RPMI8226 (cell line): ENCODE data around the gene PROSER2.
"Not testable (repeated sequence)": the region's sequence is repeated elsewhere in the genome, so short reads cannot be mapped to it uniquely, and the experiment has no call there.

Experiments used
- DNase-seq: peaks from one replicate; pipeline ENCODE4 v3.0.0-alpha.2; 2015

Gene PROSER2

GRCh38 chr10:11886851-11887250 lies 63.7 kb downstream of the PROSER2 start:
- no peak for DNase-seq

GRCh38 chr10:11887381-11888227 lies 64.4 kb downstream of the PROSER2 start:
- DNase-seq: no peak

- DNase-seq: not testable (repeated sequence)
These were observed 66.1 kb downstream of the PROSER2 start for GRCh38 chr10:11889263-11889662.

GRCh38 chr10:11891776-11892486 lies 68.8 kb downstream of the PROSER2 start:
- DNase-seq: no peak

GRCh38 chr10:11893749-11894278 lies 70.7 kb downstream of the PROSER2 start:
- DNase-seq: no peak

GRCh38 chr10:11894381-11895107 lies 71.4 kb downstream of the PROSER2 start:
- DNase-seq: no peak

GRCh38 chr10:11895108-11895466 lies 71.9 kb downstream of the PROSER2 start:
- no peak for DNase-seq

- no peak for DNase-seq
These were observed 72.4 kb downstream of the PROSER2 start for GRCh38 chr10:11895598-11895997.

- no peak for DNase-seq
These were observed 73.5 kb downstream of the PROSER2 start for GRCh38 chr10:11896549-11897200.

GRCh38 chr10:11898033-11898371 lies 74.8 kb downstream of the PROSER2 start:
- DNase-seq: peak; percentile 28

GRCh38 chr10:11898372-11899066 lies 75.4 kb downstream of the PROSER2 start:
- DNase-seq: no peak

GRCh38 chr10:11899067-11899876 lies 76.1 kb downstream of the PROSER2 start:
- no peak for DNase-seq

GRCh38 chr10:11901036-11901301 lies 77.8 kb downstream of the PROSER2 start:
- DNase-seq: no peak

- no peak for DNase-seq
These were observed 78.3 kb downstream of the PROSER2 start for GRCh38 chr10:11901454-11901832.

- no peak for DNase-seq
These were observed 78.8 kb downstream of the PROSER2 start for GRCh38 chr10:11901833-11902475.

- DNase-seq: no peak
These were observed 79.5 kb downstream of the PROSER2 start for GRCh38 chr10:11902646-11903045.

GRCh38 chr10:11906714-11907113 lies 83.6 kb downstream of the PROSER2 start:
- no peak for DNase-seq

GRCh38 chr10:11907914-11908313 lies 84.8 kb downstream of the PROSER2 start:
- no peak for DNase-seq

- no peak for DNase-seq
These were observed 85.4 kb downstream of the PROSER2 start for GRCh38 chr10:11908536-11908935.

GRCh38 chr10:11908991-11909390 lies 85.8 kb downstream of the PROSER2 start:
- DNase-seq: no peak

- DNase-seq: no peak
These were observed 86.5 kb downstream of the PROSER2 start for GRCh38 chr10:11909618-11910017.
